ENCODE data around the gene MCL1.

The MCL1 gene

DNA sequence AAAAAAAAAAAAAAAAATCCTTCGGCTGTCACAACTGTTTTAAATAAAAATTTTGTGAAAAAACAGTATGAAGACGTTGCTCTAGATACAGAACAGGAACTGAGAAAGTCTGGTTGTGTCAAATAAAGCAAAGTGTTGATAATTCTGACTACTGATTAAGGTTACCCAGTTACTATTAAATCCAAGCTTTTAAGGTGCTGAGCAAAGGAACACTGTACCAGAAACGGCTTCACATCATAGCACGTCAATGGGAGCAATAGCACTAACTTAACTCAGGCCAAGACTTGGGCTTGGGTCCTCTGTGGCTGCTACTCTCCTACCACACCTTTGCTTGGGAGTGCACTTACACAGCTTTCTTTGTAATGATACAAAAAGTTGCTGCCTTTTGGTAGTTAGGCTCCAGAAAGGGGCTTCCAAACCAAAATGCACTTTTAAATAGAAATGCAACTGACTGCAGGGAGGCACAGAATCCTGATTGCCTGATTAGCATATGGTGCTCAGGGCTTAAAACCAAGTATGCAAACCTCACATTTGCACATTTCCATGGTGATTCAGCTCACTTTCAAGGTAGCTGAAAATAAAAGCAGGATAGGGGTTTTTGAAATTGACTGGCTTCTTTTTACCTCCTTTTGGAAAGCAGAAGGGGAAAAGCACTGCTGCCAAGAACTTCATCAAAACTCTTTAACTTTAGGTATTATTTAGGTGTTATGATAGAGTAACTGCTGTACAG, 6.3 kb downstream of the MCL1 start:
- peak; percentile 84 for TF ChIP-seq RARB (CRISPR knock-in tag; IDR thresholded peaks at IDR 0.05)
- TF ChIP-seq, protein P1, sequence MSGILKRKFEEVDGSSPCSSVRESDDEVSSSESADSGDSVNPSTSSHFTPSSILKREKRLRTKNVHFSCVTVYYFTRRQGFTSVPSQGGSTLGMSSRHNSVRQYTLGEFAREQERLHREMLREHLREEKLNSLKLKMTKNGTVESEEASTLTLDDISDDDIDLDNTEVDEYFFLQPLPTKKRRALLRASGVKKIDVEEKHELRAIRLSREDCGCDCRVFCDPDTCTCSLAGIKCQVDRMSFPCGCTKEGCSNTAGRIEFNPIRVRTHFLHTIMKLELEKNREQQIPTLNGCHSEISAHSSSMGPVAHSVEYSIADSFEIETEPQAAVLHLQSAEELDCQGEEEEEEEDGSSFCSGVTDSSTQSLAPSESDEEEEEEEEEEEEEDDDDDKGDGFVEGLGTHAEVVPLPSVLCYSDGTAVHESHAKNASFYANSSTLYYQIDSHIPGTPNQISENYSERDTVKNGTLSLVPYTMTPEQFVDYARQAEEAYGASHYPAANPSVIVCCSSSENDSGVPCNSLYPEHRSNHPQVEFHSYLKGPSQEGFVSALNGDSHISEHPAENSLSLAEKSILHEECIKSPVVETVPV (CRISPR knock-in tag; IDR thresholded peaks at IDR 0.05) = 0 out of 2 replicates have a peak, but pooled peaks have one; percentile 21
- no peak for TF ChIP-seq ISL1 (CRISPR knock-in tag; IDR thresholded peaks at IDR 0.05)
- 0 out of 2 replicates have a peak, but pooled peaks have one; percentile 26 for TF ChIP-seq ZNF8 (CRISPR knock-in tag; IDR thresholded peaks at IDR 0.05)
- TF ChIP-seq ESRRG (CRISPR knock-in tag; IDR thresholded peaks at IDR 0.05) = no peak
- TF ChIP-seq, protein P2, sequence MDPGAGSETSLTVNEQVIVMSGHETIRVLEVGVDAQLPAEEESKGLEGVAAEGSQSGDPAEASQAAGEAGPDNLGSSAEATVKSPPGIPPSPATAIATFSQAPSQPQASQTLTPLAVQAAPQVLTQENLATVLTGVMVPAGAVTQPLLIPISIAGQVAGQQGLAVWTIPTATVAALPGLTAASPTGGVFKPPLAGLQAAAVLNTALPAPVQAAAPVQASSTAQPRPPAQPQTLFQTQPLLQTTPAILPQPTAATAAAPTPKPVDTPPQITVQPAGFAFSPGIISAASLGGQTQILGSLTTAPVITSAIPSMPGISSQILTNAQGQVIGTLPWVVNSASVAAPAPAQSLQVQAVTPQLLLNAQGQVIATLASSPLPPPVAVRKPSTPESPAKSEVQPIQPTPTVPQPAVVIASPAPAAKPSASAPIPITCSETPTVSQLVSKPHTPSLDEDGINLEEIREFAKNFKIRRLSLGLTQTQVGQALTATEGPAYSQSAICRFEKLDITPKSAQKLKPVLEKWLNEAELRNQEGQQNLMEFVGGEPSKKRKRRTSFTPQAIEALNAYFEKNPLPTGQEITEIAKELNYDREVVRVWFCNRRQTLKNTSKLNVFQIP (CRISPR knock-in tag; IDR thresholded peaks at IDR 0.05; ENCODE audit: borderline replicate concordance, low read depth) = peak; percentile 52; the same call in 1 of the 2 replicates
- peak; percentile 51; the same call in 1 of the 2 replicates for TF ChIP-seq ZC3H10 (CRISPR knock-in tag; IDR thresholded peaks at IDR 0.05)
- peak; percentile 85 for TF ChIP-seq TOX (CRISPR knock-in tag; IDR thresholded peaks at IDR 0.05; ENCODE audit: borderline replicate concordance)
- TF ChIP-seq, protein P3, sequence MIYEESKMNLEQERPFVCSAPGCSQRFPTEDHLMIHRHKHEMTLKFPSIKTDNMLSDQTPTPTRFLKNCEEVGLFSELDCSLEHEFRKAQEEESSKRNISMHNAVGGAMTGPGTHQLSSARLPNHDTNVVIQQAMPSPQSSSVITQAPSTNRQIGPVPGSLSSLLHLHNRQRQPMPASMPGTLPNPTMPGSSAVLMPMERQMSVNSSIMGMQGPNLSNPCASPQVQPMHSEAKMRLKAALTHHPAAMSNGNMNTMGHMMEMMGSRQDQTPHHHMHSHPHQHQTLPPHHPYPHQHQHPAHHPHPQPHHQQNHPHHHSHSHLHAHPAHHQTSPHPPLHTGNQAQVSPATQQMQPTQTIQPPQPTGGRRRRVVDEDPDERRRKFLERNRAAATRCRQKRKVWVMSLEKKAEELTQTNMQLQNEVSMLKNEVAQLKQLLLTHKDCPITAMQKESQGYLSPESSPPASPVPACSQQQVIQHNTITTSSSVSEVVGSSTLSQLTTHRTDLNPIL (CRISPR knock-in tag; IDR thresholded peaks at IDR 0.05; ENCODE audit: low read depth) = no peak
- no peak for ATAC-seq

DNA sequence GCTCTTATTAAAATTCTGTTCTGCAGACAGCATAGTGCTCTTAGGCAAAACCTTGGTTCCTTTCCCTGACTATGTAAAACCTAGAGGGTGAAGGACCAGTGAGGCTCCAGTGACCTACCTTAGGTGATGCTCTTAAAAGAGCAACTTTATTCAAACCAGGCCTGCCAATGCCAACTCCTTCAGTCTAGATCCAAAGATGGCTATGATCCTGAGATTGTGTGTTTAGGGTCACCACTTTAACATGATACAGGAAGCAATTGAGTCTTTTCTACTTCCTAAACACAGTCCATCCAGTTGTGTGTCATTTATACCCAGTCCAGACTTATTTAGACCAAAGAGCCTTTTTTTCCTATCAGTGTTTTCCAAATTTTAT, 10.8 kb downstream of the MCL1 start:
- no peak; the same call in 1 of the 2 replicates for TF ChIP-seq ZFP3 (CRISPR knock-in tag; IDR thresholded peaks at IDR 0.05)
- TF ChIP-seq PPARA (CRISPR knock-in tag; IDR thresholded peaks at IDR 0.05; ENCODE audit: borderline replicate concordance) = no peak
- TF ChIP-seq TOX (CRISPR knock-in tag; IDR thresholded peaks at IDR 0.05; ENCODE audit: borderline replicate concordance) = peak; percentile 63; the same call in 1 of the 2 replicates
- no peak for TF ChIP-seq CSDC2 (CRISPR knock-in tag; IDR thresholded peaks at IDR 0.05)
- 0 out of 2 replicates have a peak, but pooled peaks have one; percentile 2 for TF ChIP-seq SNAI2 (CRISPR knock-in tag; IDR thresholded peaks at IDR 0.05)
- TF ChIP-seq, protein P4, sequence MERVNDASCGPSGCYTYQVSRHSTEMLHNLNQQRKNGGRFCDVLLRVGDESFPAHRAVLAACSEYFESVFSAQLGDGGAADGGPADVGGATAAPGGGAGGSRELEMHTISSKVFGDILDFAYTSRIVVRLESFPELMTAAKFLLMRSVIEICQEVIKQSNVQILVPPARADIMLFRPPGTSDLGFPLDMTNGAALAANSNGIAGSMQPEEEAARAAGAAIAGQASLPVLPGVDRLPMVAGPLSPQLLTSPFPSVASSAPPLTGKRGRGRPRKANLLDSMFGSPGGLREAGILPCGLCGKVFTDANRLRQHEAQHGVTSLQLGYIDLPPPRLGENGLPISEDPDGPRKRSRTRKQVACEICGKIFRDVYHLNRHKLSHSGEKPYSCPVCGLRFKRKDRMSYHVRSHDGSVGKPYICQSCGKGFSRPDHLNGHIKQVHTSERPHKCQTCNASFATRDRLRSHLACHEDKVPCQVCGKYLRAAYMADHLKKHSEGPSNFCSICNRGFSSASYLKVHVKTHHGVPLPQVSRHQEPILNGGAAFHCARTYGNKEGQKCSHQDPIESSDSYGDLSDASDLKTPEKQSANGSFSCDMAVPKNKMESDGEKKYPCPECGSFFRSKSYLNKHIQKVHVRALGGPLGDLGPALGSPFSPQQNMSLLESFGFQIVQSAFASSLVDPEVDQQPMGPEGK (CRISPR knock-in tag; IDR thresholded peaks at IDR 0.05; ENCODE audit: borderline replicate concordance) = no peak
- TF ChIP-seq, protein P2 (CRISPR knock-in tag; IDR thresholded peaks at IDR 0.05; ENCODE audit: borderline replicate concordance, low read depth) = 0 out of 2 replicates have a peak, but pooled peaks have one; percentile 3
- TF ChIP-seq RARB (CRISPR knock-in tag; IDR thresholded peaks at IDR 0.05) = peak; percentile 75; the same call in 1 of the 2 replicates
- TF ChIP-seq, protein P3 (CRISPR knock-in tag; IDR thresholded peaks at IDR 0.05; ENCODE audit: low read depth) = 0 out of 2 replicates have a peak, but pooled peaks have one; percentile 5
- no peak for TF ChIP-seq ZNF8 (CRISPR knock-in tag; IDR thresholded peaks at IDR 0.05)
- peak; percentile 7 for ATAC-seq

DNA sequence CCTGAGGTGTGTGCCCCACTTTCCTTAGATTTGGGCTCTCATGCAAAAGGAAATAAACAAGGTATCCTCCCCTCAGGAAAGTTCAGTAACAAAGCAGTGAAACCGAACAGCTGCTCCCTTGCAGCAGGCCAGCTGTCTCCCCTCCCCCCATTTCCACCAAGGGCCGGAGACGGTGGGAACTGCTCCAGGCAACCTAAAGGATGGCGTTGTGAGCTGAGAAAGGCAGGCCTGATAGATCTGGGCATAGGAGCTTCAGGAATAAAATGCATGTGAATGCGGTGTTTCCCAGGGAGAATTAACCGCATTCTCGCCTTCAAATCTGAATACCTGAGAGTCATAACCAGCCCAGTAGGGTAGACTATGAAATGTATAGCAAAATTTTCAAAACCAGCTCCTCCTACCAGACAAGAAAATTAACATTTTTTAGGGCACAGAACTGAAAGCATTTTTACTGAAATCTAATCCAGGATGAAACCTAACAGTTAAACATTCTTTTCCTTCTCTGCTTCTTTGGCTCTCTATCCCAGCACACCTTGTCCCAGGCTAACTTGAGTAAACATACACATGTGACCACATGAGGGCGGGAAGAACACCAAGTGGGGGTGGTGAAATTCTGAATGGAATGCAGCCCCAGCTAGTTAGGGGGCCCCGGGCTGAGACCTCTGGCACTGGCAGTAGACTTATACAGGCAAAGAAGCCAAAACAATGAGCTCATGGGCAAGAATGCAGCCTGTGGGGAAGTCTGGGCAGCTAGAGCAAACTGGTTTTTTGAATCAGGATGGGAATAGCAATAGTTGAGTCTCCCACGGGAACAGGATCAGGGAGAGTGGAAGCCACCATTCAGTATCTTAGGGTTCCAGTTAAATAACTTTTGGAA, 11.5 kb downstream of the MCL1 start:
- peak; percentile 45 for ATAC-seq
- TF ChIP-seq ARNTL (CRISPR knock-in tag; IDR thresholded peaks at IDR 0.05; ENCODE audit: borderline replicate concordance, low read depth) = no peak
- TF ChIP-seq, protein P5, sequence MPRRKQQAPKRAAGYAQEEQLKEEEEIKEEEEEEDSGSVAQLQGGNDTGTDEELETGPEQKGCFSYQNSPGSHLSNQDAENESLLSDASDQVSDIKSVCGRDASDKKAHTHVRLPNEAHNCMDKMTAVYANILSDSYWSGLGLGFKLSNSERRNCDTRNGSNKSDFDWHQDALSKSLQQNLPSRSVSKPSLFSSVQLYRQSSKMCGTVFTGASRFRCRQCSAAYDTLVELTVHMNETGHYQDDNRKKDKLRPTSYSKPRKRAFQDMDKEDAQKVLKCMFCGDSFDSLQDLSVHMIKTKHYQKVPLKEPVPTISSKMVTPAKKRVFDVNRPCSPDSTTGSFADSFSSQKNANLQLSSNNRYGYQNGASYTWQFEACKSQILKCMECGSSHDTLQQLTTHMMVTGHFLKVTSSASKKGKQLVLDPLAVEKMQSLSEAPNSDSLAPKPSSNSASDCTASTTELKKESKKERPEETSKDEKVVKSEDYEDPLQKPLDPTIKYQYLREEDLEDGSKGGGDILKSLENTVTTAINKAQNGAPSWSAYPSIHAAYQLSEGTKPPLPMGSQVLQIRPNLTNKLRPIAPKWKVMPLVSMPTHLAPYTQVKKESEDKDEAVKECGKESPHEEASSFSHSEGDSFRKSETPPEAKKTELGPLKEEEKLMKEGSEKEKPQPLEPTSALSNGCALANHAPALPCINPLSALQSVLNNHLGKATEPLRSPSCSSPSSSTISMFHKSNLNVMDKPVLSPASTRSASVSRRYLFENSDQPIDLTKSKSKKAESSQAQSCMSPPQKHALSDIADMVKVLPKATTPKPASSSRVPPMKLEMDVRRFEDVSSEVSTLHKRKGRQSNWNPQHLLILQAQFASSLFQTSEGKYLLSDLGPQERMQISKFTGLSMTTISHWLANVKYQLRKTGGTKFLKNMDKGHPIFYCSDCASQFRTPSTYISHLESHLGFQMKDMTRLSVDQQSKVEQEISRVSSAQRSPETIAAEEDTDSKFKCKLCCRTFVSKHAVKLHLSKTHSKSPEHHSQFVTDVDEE (CRISPR knock-in tag; IDR thresholded peaks at IDR 0.05) = no peak
- no peak for TF ChIP-seq ISL1 (CRISPR knock-in tag; IDR thresholded peaks at IDR 0.05)
- TF ChIP-seq, protein P2 (CRISPR knock-in tag; IDR thresholded peaks at IDR 0.05; ENCODE audit: borderline replicate concordance, low read depth) = peak; percentile 8; the same call in 1 of the 2 replicates
- TF ChIP-seq ZFP3 (CRISPR knock-in tag; IDR thresholded peaks at IDR 0.05) = no peak; the same call in 1 of the 2 replicates
- peak; percentile 73; the same call in 1 of the 2 replicates for TF ChIP-seq SNAI2 (CRISPR knock-in tag; IDR thresholded peaks at IDR 0.05)
- TF ChIP-seq TOX (CRISPR knock-in tag; IDR thresholded peaks at IDR 0.05; ENCODE audit: borderline replicate concordance) = 0 out of 2 replicates have a peak, but pooled peaks have one; percentile 27
- 0 out of 2 replicates have a peak, but pooled peaks have one; percentile 47 for TF ChIP-seq TCF4 (CRISPR knock-in tag; IDR thresholded peaks at IDR 0.05; ENCODE audit: borderline replicate concordance)
